Calu3 (cell line): ENCODE data around the gene CACNA1F. TPM values are rescaled to one million over a fixed set of nuclear protein-coding genes. Genes with fewer than 3 reads are reported as not detected.

Experiments
- BruUV-seq: library from RNA; stranded (reverse); fragments of 400-500 nt; replicated peaks from 2 replicates; lab custom pipeline; 2021; lab: Mats Ljungman, UMichigan
- CTCF ChIA-PET: fragments of 300-600 bp; sonication (Branson Sonifier 250); formaldehyde crosslinking; loops from one replicate; lab custom pipeline; 2022; ENCODE audit warnings: antibody characterized with exemption; lab: Charles Lee
- DNase-seq: peaks from one replicate; pipeline ENCODE4 v3.0.0; 2022
- H3K27ac Mint-ChIP-seq: one replicate; pipeline ENCODE4 v1.8.0; 2022; ENCODE audit warnings: mixed read lengths; ENCODE audit not compliant: unreplicated experiment
- H3K27me3 Mint-ChIP-seq: one replicate; pipeline ENCODE4 v1.8.0; 2022; ENCODE audit warnings: mixed read lengths; ENCODE audit not compliant: unreplicated experiment
- H3K36me3 Mint-ChIP-seq: one replicate; pipeline ENCODE4 v1.8.0; 2022; ENCODE audit warnings: mild to moderate bottlenecking, moderate library complexity, mixed read lengths; ENCODE audit not compliant: insufficient read depth, unreplicated experiment
- H3K4me1 Mint-ChIP-seq: one replicate; pipeline ENCODE4 v1.8.0; 2022; ENCODE audit warnings: mild to moderate bottlenecking, low read depth, mixed read lengths; ENCODE audit not compliant: unreplicated experiment
- H3K4me3 Mint-ChIP-seq: one replicate; pipeline ENCODE4 v1.8.0; 2022; ENCODE audit warnings: mild to moderate bottlenecking, low read depth, moderate library complexity, mixed read lengths; ENCODE audit not compliant: unreplicated experiment
- H3K9me3 Mint-ChIP-seq: one replicate; pipeline ENCODE4 v1.8.0; 2022; ENCODE audit warnings: low read depth, mixed read lengths; ENCODE audit not compliant: unreplicated experiment
- intact Hi-C: fragments of 100-400 bp; cut with micrococcal nuclease; formaldehyde crosslinking; loops from one replicate; pipeline ENCODE4 v1.10.0; 2022; ENCODE audit not compliant: unreplicated experiment
- total RNA-seq: library from RNA; stranded (reverse); gene quantifications from 2 replicates; pipeline ENCODE4 v1.2.3, GENCODE V29; 2022
- TF ChIP-seq, protein P1 (sequence below): fragments of 200-600 bp; IDR thresholded peaks from one replicate; pipeline ENCODE4 v1.8.0; 2022; ENCODE audit warnings: antibody characterized with exemption; ENCODE audit not compliant: unreplicated experiment

CACNA1F gene
- total RNA-seq, 1 experiment from 2014 or later, result not detected

DNA sequence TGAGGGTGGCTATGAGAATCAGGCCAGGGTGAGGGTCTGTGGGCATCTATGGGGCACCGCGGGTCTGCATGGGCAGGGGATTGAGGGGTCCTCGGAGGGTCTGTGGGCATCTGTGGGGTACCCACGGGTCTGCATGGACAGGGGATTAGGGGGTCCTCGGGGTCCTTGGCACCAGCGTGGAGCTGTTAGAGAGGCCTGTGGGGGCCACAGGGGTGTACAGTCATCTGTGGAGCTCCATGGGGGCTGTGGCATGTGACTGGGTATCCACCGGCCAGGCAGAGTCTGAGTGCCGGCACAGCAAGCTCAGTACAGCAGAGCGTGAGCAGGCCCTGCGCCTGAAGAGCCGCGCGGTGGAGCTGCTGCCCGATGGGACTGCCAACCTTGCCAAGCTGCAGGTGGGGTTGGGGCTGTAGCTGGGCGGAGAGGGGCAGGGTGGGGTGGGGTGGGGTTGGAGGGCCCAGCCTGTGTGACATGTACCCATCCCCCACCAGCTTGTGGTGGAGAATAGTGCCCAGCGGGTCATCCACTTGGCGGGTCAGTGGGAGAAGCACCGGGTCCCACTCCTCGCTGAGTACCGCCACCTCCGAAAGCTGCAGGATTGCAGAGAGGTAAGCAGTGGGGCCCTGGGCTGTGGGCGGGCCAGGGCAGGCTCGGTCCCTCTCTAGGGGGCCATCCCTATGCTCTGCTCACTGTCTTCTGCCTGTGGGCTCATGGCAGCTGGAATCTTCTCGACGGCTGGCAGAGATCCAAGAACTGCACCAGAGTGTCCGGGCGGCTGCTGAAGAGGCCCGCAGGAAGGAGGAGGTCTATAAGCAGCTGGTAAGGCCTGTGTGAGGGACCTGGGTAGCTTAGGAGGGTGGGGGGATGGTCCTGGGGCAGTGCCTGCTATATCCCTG is 15.0 kb upstream of the CACNA1F start:
- Mint-ChIP-seq H3K27ac (no peak overlapping the region), H3K27me3 (no peaks in the 10 kb centered on the region), H3K4me3 (no peak overlapping the region), H3K4me1 (no peaks in the 10 kb centered on the region), H3K36me3 (peaks cover 17% of the 10 kb centered on the region), H3K9me3 (no peaks in the 10 kb centered on the region)
- CTCF ChIA-PET, result interaction anchor here (0.7 kb wide), 1 partner anchor 58 kb away, joined by 3 read pairs; no protein-coding TSS in a partner anchor
- BruUV-seq, result no TSS peak
- TF ChIP-seq, protein P1, sequence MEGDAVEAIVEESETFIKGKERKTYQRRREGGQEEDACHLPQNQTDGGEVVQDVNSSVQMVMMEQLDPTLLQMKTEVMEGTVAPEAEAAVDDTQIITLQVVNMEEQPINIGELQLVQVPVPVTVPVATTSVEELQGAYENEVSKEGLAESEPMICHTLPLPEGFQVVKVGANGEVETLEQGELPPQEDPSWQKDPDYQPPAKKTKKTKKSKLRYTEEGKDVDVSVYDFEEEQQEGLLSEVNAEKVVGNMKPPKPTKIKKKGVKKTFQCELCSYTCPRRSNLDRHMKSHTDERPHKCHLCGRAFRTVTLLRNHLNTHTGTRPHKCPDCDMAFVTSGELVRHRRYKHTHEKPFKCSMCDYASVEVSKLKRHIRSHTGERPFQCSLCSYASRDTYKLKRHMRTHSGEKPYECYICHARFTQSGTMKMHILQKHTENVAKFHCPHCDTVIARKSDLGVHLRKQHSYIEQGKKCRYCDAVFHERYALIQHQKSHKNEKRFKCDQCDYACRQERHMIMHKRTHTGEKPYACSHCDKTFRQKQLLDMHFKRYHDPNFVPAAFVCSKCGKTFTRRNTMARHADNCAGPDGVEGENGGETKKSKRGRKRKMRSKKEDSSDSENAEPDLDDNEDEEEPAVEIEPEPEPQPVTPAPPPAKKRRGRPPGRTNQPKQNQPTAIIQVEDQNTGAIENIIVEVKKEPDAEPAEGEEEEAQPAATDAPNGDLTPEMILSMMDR, result no peak
- DNase-seq, result no peak
- intact Hi-C loops, result no loop called here

DNA sequence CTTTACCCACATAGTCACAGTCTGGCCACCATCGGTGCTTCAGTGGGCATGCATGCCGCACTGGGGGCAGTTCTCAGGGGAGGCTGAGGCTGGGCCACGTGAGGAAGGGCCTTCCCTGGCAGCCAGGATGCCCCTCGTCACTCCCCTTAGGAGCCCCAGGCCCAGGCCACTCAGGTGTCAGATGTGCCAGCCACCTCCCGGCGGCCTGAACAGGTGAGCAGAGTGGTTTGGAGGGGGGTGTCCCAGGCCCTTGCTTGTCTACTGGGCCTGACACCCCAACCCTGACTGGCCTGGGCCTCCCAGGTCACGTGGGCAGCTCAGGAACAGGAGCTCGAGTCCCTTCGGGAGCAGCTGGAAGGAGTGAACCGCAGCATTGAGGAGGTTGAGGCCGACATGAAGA is 14.2 kb upstream of the CACNA1F start:
- Mint-ChIP-seq H3K4me3 (no peak overlapping the region), H3K27me3 (no peaks in the 10 kb centered on the region), H3K4me1 (no peaks in the 10 kb centered on the region), H3K9me3 (no peaks in the 10 kb centered on the region), H3K36me3 (peaks cover 16% of the 10 kb centered on the region), H3K27ac (no peak overlapping the region)
- TF ChIP-seq, protein P1, result no peak
- CTCF ChIA-PET, result no interaction called here
- intact Hi-C loops, result no loop called here
- BruUV-seq, result no TSS peak
- no peak for DNase-seq

DNA sequence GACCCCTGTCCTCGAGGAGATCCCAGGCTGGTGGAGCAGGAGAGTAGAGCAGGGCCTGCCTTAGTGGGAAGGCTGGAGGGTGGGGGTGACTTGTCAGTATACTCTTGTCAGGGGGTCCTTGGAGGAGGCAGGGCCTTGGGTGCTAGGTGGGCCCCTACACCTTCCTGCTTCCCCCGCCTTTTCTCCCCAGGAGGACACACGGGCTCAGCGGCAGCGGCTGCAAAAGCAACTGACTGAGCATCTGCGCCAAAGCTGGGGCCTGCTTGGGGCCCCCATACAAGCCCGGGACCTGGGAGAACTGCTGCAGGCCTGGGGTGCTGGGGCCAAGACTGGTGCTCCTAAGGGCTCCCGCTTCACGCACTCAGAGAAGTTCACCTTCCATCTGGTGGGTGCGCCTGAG is 13.4 kb upstream of the CACNA1F start:
- peaks cover 10% of the 10 kb centered on the region for H3K36me3 Mint-ChIP-seq
- CTCF ChIA-PET, result no interaction called here
- no peak overlapping the region for H3K27ac Mint-ChIP-seq
- intact Hi-C loops, result no loop called here
- no peaks in the 10 kb centered on the region for H3K9me3 Mint-ChIP-seq
- TF ChIP-seq, protein P1, result no peak
- BruUV-seq, result no TSS peak
- no peaks in the 10 kb centered on the region for H3K4me1 Mint-ChIP-seq
- no peak overlapping the region for H3K4me3 Mint-ChIP-seq
- no peak for DNase-seq
- H3K27me3 Mint-ChIP-seq, result no peaks in the 10 kb centered on the region

DNA sequence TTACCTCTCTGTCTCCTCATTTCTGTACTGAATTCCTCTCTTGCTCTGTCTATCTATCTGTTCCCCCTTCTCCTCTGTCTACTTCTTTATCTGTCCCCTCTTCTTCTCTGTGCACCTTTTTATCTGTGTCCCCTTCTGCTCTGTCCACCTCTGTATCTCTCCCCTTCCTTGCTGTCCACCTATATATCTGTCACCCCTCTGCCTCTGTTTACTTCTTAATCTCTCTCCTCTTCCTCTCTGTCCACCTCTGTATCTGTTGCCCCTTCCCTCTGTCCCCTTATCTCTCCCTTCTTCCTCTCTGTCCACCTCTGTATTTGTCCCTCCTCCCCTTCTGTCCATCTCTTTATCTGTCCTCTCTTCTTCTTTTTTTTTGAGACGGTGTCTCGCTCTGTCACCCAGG is 11.1 kb upstream of the CACNA1F start:
- Mint-ChIP-seq H3K27me3 (no peaks in the 10 kb centered on the region), H3K36me3 (peaks cover 4% of the 10 kb centered on the region), H3K4me3 (no peak overlapping the region), H3K9me3 (no peaks in the 10 kb centered on the region), H3K4me1 (no peaks in the 10 kb centered on the region), H3K27ac (no peak overlapping the region)
- CTCF ChIA-PET, result no interaction called here
- BruUV-seq, result no TSS peak
- TF ChIP-seq, protein P1, result no peak
- intact Hi-C loops, result no loop called here
- DNase-seq, result no peak
